Activated naive CD8-positive, alpha-beta T cell (primary cell): ENCODE data around the gene NTF3.

Source experiments
- H3K27ac Mint-ChIP-seq: one replicate; pipeline ENCODE4 v1.8.0; 2021; ENCODE audit warnings: mixed read lengths
- H3K27me3 Mint-ChIP-seq: one replicate; pipeline ENCODE4 v1.8.0; 2021; ENCODE audit warnings: mixed read lengths
- H3K36me3 Mint-ChIP-seq: one replicate; pipeline ENCODE4 v1.8.0; 2021; ENCODE audit warnings: mixed read lengths
- H3K4me1 Mint-ChIP-seq: one replicate; pipeline ENCODE4 v1.8.0; 2021; ENCODE audit warnings: low read depth, mixed read lengths
- H3K4me3 Mint-ChIP-seq: one replicate; pipeline ENCODE4 v1.8.0; 2021; ENCODE audit warnings: mild to moderate bottlenecking, mixed read lengths
- H3K9me3 Mint-ChIP-seq: one replicate; pipeline ENCODE4 v1.8.0; 2021; ENCODE audit warnings: low read depth, mixed read lengths

The NTF3 gene

DNA sequence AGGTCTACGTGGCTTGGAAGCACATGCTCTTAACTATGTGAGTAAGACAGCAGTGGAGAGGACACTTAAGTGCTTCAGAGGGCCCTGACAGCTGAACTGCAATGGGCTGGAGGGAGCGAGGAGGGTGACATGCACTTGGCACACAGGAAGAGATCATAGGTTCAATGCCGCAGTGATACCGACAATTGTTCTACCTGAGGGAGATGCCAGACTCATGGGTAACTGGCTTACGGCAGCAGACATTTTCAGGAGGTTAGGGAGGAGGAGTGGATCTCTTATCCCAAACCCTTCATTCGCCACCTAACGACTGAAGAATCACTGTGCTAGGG, 68.4 kb downstream of the NTF3 start:
- no peaks in the 10 kb centered on the region for H3K36me3 Mint-ChIP-seq
- no peak overlapping the region for H3K27ac Mint-ChIP-seq
- no peak overlapping the region for H3K4me3 Mint-ChIP-seq
- H3K27me3 Mint-ChIP-seq = peaks cover 6% of the 10 kb centered on the region
- no peaks in the 10 kb centered on the region for H3K4me1 Mint-ChIP-seq
- no peaks in the 10 kb centered on the region for H3K9me3 Mint-ChIP-seq

DNA sequence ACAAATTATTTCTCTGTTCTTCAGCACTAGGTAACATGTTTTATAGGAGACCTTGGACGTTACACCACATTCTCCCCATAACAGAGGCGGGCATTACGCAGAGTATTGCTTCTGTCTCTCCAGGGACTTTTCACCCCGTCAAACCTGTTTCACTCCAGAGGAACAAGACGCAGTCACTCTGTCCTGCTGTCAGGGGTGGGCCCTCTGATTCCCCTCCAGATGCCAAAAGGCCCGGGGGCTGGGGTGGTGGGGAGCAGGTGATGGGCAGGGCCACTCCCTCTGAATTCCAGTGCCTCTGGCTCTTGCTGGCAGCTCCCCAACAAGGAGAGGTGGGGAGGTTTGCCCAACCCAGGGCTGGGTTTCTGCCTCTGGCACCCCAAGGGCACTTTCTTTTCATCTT, 71.9 kb downstream of the NTF3 start:
- Mint-ChIP-seq H3K4me1 (no peaks in the 10 kb centered on the region), H3K27ac (no peak overlapping the region), H3K9me3 (no peaks in the 10 kb centered on the region), H3K27me3 (peaks cover 8% of the 10 kb centered on the region), H3K4me3 (no peak overlapping the region), H3K36me3 (no peaks in the 10 kb centered on the region)

- Mint-ChIP-seq H3K9me3 (no peaks in the 10 kb centered on the region), H3K27me3 (peaks cover 8% of the 10 kb centered on the region), H3K4me3 (no peak overlapping the region), H3K36me3 (no peaks in the 10 kb centered on the region), H3K27ac (no peak overlapping the region), H3K4me1 (no peaks in the 10 kb centered on the region)
Measured at GRCh38 chr12:5505116-5505515, 73.2 kb downstream of the NTF3 start.

GRCh38 chr12:5505751-5506150, 73.8 kb downstream of the NTF3 start:
- H3K27me3 Mint-ChIP-seq = peaks cover 6% of the 10 kb centered on the region
- no peak overlapping the region for H3K4me3 Mint-ChIP-seq
- H3K27ac Mint-ChIP-seq = no peak overlapping the region
- H3K9me3 Mint-ChIP-seq = no peaks in the 10 kb centered on the region
- H3K36me3 Mint-ChIP-seq = no peaks in the 10 kb centered on the region
- H3K4me1 Mint-ChIP-seq = no peaks in the 10 kb centered on the region

GRCh38 chr12:5506295-5506694, 74.4 kb downstream of the NTF3 start:
- H3K36me3 Mint-ChIP-seq = no peaks in the 10 kb centered on the region
- H3K4me1 Mint-ChIP-seq = no peaks in the 10 kb centered on the region
- no peak overlapping the region for H3K27ac Mint-ChIP-seq
- H3K27me3 Mint-ChIP-seq = peaks cover 2% of the 10 kb centered on the region
- H3K9me3 Mint-ChIP-seq = no peaks in the 10 kb centered on the region
- H3K4me3 Mint-ChIP-seq = no peak overlapping the region

GRCh38 chr12:5506821-5507231, 74.9 kb downstream of the NTF3 start:
- no peaks in the 10 kb centered on the region for H3K4me1 Mint-ChIP-seq
- no peaks in the 10 kb centered on the region for H3K36me3 Mint-ChIP-seq
- no peak overlapping the region for H3K4me3 Mint-ChIP-seq
- H3K27ac Mint-ChIP-seq = no peak overlapping the region
- no peaks in the 10 kb centered on the region for H3K9me3 Mint-ChIP-seq
- peaks cover 2% of the 10 kb centered on the region for H3K27me3 Mint-ChIP-seq

DNA sequence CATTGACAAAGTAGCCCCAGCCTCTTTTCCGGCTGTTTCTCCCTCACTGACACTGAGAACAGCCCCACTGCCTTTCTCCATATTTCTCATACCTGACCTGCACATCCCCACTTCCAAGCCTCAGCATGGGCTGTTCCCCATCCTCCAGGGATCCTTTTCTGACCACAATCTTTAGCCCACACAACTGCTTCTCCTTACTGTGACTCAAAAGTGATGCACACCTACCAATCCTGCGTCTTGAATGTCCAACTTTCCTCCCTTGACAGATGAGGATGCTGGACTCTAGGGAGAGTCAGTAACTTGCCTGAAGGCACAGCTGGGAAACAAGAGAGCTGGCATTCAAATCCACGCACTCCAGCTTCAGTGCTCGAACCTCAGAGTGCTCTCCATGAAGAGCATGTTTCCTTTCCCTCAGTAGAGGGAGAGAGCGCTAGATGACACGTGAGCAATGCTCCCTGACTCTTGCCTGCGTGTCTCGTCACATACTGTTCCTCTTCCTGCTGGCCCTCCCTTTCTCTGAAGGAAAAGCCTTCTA, 75.6 kb downstream of the NTF3 start:
- H3K27me3 Mint-ChIP-seq = peaks cover 2% of the 10 kb centered on the region
- H3K4me3 Mint-ChIP-seq = no peak overlapping the region
- no peaks in the 10 kb centered on the region for H3K9me3 Mint-ChIP-seq
- H3K36me3 Mint-ChIP-seq = no peaks in the 10 kb centered on the region
- no peaks in the 10 kb centered on the region for H3K4me1 Mint-ChIP-seq
- no peak overlapping the region for H3K27ac Mint-ChIP-seq

DNA sequence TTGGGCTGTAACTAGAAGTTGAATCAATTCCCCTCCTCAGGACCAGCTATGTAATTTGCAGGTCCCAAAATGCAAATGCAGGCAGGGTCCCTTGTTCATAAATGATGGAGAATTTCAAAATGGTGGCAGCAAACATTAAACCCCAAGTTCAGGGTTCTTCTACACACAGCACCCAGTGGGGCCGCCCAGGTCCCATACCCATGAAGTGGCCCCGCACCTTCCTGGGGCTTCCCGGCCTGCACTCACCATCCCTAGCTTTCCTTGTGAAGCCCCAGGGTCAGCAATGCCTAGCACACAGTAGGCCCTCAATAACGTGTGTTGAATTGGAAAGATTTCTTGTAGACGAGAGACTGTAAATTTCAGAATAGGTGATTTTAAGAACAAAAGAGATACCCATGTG, 76.0 kb downstream of the NTF3 start:
- Mint-ChIP-seq H3K36me3 (no peaks in the 10 kb centered on the region), H3K4me3 (no peak overlapping the region), H3K9me3 (no peaks in the 10 kb centered on the region), H3K27me3 (peaks cover 2% of the 10 kb centered on the region), H3K27ac (no peak overlapping the region), H3K4me1 (no peaks in the 10 kb centered on the region)

- no peaks in the 10 kb centered on the region for H3K4me1 Mint-ChIP-seq
Measured at GRCh38 chr12:5509102-5509501, 77.2 kb downstream of the NTF3 start.

DNA sequence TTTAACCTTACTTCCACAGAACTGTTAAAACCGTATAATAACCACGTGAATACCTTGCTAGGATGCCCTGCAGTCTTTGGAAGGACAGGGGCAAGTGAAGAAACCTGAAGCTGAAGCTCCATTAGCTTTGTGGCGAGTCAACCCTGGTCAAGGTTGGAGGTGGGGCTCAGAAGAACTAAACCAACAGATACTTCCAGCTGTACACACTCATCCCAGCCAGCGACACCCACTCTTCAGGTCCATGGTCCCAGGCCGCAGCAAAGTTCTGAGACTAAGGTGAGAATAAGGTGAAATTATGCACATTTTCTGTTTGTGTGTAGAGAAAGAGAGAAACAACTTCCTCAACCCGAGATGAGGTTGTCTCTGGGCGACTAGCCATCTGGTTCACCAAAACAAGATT, 77.6 kb downstream of the NTF3 start:
- H3K27ac Mint-ChIP-seq = no peak overlapping the region
- H3K9me3 Mint-ChIP-seq = no peaks in the 10 kb centered on the region
- no peaks in the 10 kb centered on the region for H3K4me1 Mint-ChIP-seq
- H3K4me3 Mint-ChIP-seq = no peak overlapping the region
- H3K36me3 Mint-ChIP-seq = no peaks in the 10 kb centered on the region
- peaks cover 2% of the 10 kb centered on the region for H3K27me3 Mint-ChIP-seq

More at GRCh38 chr12:5509102-5509501, 77.2 kb downstream of the NTF3 start:
- no peak overlapping the region for H3K27ac Mint-ChIP-seq
- H3K27me3 Mint-ChIP-seq = peaks cover 2% of the 10 kb centered on the region
- H3K36me3 Mint-ChIP-seq = no peaks in the 10 kb centered on the region
- H3K4me3 Mint-ChIP-seq = no peak overlapping the region
- no peaks in the 10 kb centered on the region for H3K9me3 Mint-ChIP-seq

DNA sequence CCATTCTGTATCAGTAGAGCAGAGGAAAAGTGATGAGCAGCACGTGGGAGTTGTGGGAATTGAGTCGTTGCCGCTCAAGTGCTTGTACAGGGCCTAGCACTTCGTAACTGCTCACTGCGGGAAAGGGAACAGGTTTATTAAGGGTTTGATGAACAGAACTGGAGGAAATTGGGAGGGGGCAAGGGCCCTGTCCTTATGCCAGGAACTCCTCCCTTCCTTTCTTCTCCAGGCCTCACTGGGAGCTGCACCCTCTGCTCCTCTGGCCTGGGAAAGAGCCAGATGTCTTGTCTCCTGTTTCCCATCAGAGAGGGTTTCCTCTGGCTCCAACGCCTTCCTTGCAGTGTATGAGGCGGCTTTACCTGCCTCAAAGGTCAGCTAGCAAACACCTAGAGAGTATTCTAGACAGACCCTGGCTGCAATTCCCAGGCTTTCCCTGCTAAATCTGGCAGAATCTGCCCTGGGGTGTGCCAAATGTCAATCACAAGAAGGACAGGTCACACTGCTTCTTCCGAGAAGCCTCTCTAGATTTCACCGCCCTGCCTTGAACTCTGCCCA, 78.4 kb downstream of the NTF3 start:
- Mint-ChIP-seq H3K36me3 (no peaks in the 10 kb centered on the region), H3K27me3 (peaks cover 2% of the 10 kb centered on the region), H3K4me1 (no peaks in the 10 kb centered on the region), H3K27ac (no peak overlapping the region), H3K4me3 (no peak overlapping the region), H3K9me3 (no peaks in the 10 kb centered on the region)

- no peaks in the 10 kb centered on the region for H3K4me1 Mint-ChIP-seq
- no peaks in the 10 kb centered on the region for H3K9me3 Mint-ChIP-seq
- H3K27ac Mint-ChIP-seq = no peak overlapping the region
- peaks cover 2% of the 10 kb centered on the region for H3K27me3 Mint-ChIP-seq
- H3K4me3 Mint-ChIP-seq = no peak overlapping the region
- H3K36me3 Mint-ChIP-seq = no peaks in the 10 kb centered on the region
Measured at GRCh38 chr12:5511256-5511643, 79.3 kb downstream of the NTF3 start.

DNA sequence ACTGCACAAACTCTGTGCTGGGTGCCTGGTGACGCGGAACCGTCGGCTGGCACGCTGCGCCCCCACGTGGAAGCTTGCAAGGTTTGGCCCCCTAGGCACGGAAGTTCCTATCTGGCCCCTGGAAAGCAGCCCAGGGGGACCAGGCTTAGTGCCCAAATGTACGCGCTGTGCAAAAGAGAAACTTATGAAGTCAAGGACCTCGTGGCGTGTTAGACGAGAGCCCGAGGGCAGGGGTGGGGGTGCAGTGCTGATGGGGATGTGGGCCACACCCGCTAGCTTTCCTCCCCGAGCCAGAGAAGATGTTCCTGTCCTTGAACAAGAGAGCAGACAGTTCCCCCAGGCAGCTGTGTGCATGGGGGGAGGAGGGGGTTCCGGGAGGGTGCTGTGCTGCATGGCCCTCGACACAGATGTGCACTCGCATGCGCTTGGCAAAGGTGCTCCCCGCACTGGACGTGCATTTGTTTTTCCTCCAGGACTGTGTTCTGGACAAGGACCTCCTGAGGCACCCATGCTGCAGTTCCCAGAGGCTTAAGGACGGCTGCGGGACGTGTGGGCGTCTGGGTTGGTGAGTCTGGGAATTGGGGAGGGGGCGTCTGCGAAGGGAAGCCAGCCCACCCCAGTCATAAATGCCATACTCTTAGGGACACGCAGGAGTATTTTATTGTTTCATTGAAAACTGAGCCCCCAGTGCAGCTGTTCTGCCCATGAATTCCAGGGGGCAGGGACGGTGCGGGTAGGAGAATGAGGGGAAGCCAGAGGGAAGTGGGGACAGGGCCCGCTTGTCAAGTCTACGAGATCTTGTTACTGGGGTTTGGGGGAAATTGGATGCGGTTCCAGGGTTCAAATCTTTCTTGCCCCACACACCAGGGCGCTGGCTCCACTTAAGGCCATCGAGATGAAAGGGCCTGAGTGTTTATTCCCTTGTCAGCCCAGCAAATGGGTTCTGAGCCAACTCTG, 80.0 kb downstream of the NTF3 start:
- no peak overlapping the region for H3K4me3 Mint-ChIP-seq
- no peaks in the 10 kb centered on the region for H3K36me3 Mint-ChIP-seq

DNA sequence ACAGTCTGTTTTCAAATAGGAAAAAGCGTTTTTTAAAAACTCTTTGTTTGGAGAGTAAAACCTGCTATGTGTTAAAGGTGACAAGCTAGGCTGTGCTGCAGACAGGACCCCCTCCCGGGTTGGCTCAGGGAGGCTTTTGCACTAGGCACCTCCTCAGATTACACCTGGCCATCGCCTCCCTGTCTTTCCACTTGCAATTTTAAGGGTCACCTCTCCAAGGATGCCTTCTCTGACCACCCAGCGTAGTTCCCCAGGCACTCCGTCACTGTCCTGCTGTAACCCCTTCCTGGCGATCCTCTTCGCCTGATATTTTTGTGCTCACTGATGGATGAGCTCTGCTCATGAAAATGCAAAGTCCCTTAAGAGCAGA, 80.7 kb downstream of the NTF3 start:
- Mint-ChIP-seq H3K4me3 (no peak overlapping the region), H3K36me3 (no peaks in the 10 kb centered on the region), H3K9me3 (no peaks in the 10 kb centered on the region), H3K27me3 (no peaks in the 10 kb centered on the region), H3K27ac (no peak overlapping the region), H3K4me1 (no peaks in the 10 kb centered on the region)

More for the DNA sequence above, 80.0 kb downstream of the NTF3 start:
- Mint-ChIP-seq H3K9me3 (no peaks in the 10 kb centered on the region), H3K4me1 (no peaks in the 10 kb centered on the region), H3K27me3 (peaks cover 2% of the 10 kb centered on the region), H3K27ac (no peak overlapping the region)

- H3K27me3 Mint-ChIP-seq = no peaks in the 10 kb centered on the region
- H3K36me3 Mint-ChIP-seq = no peaks in the 10 kb centered on the region
- H3K9me3 Mint-ChIP-seq = no peaks in the 10 kb centered on the region
- no peak overlapping the region for H3K4me3 Mint-ChIP-seq
- no peak overlapping the region for H3K27ac Mint-ChIP-seq
- no peaks in the 10 kb centered on the region for H3K4me1 Mint-ChIP-seq
Measured at GRCh38 chr12:5513406-5513805, 81.5 kb downstream of the NTF3 start.
